NCI-H146 (cell line): ENCODE data around the gene C16orf89.
"Not testable (repeated sequence)": the region's sequence is repeated elsewhere in the genome, so short reads cannot be mapped to it uniquely, and the experiment has no call there.

Source experiments
- DNase-seq: peaks from one replicate; lab custom pipeline; 2025; lab: John Stamatoyannopoulos, UW

The C16orf89 gene

GRCh38 chr16:5060073-5060641, 5.6 kb downstream of the C16orf89 start:
- DNase-seq, result no peak

- DNase-seq, result no peak
These were observed 6.2 kb downstream of the C16orf89 start for GRCh38 chr16:5059386-5060072.

GRCh38 chr16:5058476-5058875, 7.3 kb downstream of the C16orf89 start:
- peak; percentile 38 for DNase-seq

- peak; percentile 28 for DNase-seq
These were observed 9.4 kb downstream of the C16orf89 start for GRCh38 chr16:5056352-5056751.

- DNase-seq, result peak; percentile 23
These were observed 10.6 kb downstream of the C16orf89 start for GRCh38 chr16:5054876-5055865.

- no peak for DNase-seq
These were observed 18.8 kb downstream of the C16orf89 start for GRCh38 chr16:5046914-5047313.

- DNase-seq, result no peak
These were observed 20.1 kb downstream of the C16orf89 start for GRCh38 chr16:5045499-5046115.

- DNase-seq, result not testable (repeated sequence)
These were observed 21.2 kb downstream of the C16orf89 start for GRCh38 chr16:5044581-5044980.

GRCh38 chr16:5044011-5044540, 21.7 kb downstream of the C16orf89 start:
- no peak for DNase-seq

- peak; percentile 31 for DNase-seq
These were observed 23.1 kb downstream of the C16orf89 start for GRCh38 chr16:5042574-5043171.

- DNase-seq, result no peak
These were observed 24.1 kb downstream of the C16orf89 start for GRCh38 chr16:5041600-5042133.

GRCh38 chr16:5040451-5040850, 25.3 kb downstream of the C16orf89 start:
- no peak for DNase-seq

GRCh38 chr16:5036228-5037156, 29.3 kb downstream of the C16orf89 start:
- DNase-seq, result no peak

GRCh38 chr16:5035909-5036227, 29.9 kb downstream of the C16orf89 start:
- DNase-seq, result no peak

GRCh38 chr16:5034167-5034523, 31.6 kb downstream of the C16orf89 start:
- no peak for DNase-seq

GRCh38 chr16:5033256-5034166, 32.2 kb downstream of the C16orf89 start, which contains the start of gene NAGPA:
Gene NAGPA (minus strand): TSS chr16:5033935. CDS start chr16:5033914, 21 bp downstream.
- peak; percentile 85 for DNase-seq

GRCh38 chr16:5032748-5033167, 33.0 kb downstream of the C16orf89 start:
- DNase-seq, result no peak

- no peak for DNase-seq
These were observed 34.2 kb downstream of the C16orf89 start for GRCh38 chr16:5031601-5032000.

- no peak for DNase-seq
These were observed 35.4 kb downstream of the C16orf89 start for GRCh38 chr16:5030251-5030870.
